GM12865 (cell line): Measurements from ENCODE around the gene PMP22.
A peak's percentile ranks its signal among the peaks of the same experiment; 100 is the strongest.

Source experiments
- DNase-seq: peaks from one replicate; pipeline ENCODE4 v3.0.0; 2010; ENCODE audit warnings: low read depth
- H3K4me3 ChIP-seq: 2 replicates; pipeline ENCODE4 v1.5.1; 2011; ENCODE audit warnings: mild to moderate bottlenecking, low read depth, low read length, control low read depth
- TF ChIP-seq, protein P1 (sequence below): IDR thresholded peaks from 2 replicates; pipeline ENCODE4 v1.5.1; 2011; ENCODE audit warnings: low read length, control low read depth, low read depth, inconsistent platforms; ENCODE audit not compliant: insufficient read depth; ENCODE audit errors: missing control alignments

PMP22 gene

GRCh38 chr17:15260376-15261257 is 4.5 kb downstream of the PMP22 start:
- TF ChIP-seq, protein P1, sequence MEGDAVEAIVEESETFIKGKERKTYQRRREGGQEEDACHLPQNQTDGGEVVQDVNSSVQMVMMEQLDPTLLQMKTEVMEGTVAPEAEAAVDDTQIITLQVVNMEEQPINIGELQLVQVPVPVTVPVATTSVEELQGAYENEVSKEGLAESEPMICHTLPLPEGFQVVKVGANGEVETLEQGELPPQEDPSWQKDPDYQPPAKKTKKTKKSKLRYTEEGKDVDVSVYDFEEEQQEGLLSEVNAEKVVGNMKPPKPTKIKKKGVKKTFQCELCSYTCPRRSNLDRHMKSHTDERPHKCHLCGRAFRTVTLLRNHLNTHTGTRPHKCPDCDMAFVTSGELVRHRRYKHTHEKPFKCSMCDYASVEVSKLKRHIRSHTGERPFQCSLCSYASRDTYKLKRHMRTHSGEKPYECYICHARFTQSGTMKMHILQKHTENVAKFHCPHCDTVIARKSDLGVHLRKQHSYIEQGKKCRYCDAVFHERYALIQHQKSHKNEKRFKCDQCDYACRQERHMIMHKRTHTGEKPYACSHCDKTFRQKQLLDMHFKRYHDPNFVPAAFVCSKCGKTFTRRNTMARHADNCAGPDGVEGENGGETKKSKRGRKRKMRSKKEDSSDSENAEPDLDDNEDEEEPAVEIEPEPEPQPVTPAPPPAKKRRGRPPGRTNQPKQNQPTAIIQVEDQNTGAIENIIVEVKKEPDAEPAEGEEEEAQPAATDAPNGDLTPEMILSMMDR = peak; percentile 55
- DNase-seq = peak; percentile 33
- H3K4me3 ChIP-seq = no peak overlapping the region

DNA sequence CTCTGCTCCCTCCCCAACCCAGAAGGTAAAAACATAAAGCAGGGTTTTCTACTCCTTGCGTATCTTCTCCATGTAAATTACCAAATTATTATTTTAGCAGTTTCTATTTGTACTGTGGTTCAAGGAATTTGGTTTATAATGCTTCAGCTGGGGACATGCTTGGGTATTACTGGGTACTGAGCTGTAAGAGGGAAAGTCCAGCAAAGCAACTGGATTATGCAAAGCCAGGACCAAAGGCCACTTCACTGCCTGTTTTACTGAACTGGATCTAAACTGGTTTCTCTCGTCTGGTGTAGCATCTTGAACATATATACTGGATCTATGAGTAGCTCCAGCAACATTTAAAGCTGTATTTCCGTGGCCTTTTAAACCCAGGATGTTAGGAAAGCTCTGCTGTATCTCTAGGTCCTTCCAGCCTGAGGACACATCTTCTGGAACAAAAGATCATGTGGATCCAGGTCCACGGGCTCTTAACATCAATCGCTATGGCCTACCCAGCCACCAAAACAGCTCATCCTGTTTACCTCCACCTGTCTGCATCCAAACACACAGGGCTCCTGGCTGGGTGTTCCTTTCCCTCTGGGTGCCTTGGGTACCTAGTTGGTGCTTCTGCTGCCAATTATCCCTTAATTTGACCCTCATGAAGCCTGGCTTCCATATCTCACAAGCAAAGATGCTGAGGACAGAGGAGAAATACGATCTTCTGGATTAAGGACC is 7.2 kb downstream of the PMP22 start:
- no peak overlapping the region for H3K4me3 ChIP-seq
- TF ChIP-seq, protein P1 = no peak
- DNase-seq = no peak

- no peak overlapping the region for H3K4me3 ChIP-seq
- TF ChIP-seq, protein P1 = peak; percentile 79
- DNase-seq = peak; percentile 64
These were observed 7.8 kb downstream of the PMP22 start for GRCh38 chr17:15257258-15257788.

DNA sequence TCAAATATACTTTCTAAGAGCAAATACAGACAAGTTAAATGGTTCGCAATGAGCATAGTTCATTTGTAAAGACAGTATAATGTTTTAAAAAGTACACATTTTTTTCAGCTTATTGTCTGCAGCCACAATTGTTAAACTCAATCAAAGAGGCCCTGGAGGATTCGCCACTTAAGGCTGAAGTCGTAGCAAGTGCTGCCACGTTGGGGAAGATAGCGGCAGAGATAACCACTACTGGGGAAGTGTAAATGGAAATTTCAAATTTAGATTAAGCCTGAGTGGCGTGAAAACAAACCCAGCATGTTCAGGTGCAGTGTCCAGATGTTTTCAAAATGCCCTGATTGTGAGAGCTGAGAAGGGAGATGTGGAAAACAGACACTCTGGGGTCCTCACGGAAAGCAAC is 8.4 kb downstream of the PMP22 start:
- TF ChIP-seq, protein P1 = no peak
- no peak for DNase-seq
- H3K4me3 ChIP-seq = no peak overlapping the region

GRCh38 chr17:15255713-15256454 is 9.2 kb downstream of the PMP22 start:
- H3K4me3 ChIP-seq = no peak overlapping the region
- no peak for DNase-seq
- TF ChIP-seq, protein P1 = no peak

DNA sequence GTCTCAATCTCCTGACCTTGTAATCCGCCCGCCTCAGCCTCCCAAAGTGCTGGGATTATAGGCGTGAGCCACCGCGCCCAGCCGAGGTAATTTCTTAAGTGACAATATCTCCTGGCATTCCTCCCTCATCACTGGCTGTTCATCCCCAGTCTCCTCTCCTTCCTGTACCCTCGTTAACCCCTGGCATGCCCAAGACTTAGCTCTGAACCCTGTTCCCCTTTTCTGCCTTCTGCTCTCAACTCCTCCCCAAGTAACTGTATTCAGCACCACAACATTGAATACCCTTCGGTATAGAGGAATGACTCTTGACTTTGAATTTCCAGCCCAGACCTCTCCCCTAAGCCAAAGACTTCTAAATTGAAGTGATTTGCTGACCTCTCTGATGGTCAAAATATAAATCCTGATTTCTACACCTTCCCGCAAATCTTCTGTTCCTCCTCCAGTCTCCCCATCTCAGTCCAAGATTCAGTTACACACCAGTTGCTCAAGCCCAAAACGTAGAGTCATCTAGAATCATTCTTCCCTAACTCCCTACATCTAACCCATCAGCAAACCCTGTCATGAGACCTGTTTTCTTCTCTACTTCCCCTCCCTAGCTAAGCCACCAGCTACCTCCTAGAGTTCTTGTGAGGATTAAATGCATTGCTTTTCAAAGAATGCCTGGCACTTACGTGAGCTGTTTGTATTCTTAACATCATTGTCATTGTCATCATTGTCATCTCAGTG is 14.8 kb downstream of the PMP22 start:
- TF ChIP-seq, protein P1 = no peak
- DNase-seq = no peak
- no peak overlapping the region for H3K4me3 ChIP-seq
